ENCODE results near the gene EPO.
A peak's percentile ranks its signal among the peaks of the same experiment; 100 is the strongest.

EPO gene

DNA sequence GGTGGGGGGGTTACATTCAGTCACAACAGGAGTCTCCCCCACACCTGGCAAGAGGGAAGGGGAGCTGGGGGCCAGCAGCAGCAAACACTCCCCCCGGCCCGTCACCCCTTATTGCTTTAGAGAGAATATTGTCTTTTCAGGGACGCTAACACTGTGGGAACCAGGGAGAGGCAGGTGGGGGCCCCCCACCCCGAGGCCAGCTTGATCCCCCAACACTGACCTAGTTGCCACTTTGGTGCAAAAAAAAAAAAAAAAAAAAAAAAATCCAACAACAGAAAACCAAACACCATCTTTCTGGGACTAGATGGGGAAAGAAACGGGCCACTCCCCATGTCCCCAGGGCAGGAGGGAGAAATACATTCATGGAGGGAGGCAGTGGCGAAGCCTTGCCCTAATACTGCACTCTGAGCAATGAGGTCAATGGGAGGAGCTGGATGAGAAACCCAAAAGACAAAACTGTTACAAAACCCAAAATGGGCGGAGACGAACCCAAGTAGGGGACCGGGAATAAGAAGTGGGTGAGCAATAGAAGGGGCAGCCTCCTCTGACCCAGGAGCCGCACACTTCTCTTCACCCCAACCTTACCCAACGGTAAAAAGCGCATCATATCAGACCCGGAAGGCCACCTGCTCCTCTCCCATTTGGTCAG is 40.2 kb upstream of the EPO start:
- TF ChIP-seq, protein P1, sequence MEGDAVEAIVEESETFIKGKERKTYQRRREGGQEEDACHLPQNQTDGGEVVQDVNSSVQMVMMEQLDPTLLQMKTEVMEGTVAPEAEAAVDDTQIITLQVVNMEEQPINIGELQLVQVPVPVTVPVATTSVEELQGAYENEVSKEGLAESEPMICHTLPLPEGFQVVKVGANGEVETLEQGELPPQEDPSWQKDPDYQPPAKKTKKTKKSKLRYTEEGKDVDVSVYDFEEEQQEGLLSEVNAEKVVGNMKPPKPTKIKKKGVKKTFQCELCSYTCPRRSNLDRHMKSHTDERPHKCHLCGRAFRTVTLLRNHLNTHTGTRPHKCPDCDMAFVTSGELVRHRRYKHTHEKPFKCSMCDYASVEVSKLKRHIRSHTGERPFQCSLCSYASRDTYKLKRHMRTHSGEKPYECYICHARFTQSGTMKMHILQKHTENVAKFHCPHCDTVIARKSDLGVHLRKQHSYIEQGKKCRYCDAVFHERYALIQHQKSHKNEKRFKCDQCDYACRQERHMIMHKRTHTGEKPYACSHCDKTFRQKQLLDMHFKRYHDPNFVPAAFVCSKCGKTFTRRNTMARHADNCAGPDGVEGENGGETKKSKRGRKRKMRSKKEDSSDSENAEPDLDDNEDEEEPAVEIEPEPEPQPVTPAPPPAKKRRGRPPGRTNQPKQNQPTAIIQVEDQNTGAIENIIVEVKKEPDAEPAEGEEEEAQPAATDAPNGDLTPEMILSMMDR (IDR thresholded peaks at IDR 0.05; ENCODE audit: low read depth, low read length), result no peak
- H3K4me3 ChIP-seq (ENCODE audit: low read depth, low read length), result no peak overlapping the region
- in situ Hi-C loops (cut with HindIII; ENCODE audit: low sequenced_read_pairs), result no loop called here
- no peak for DNase-seq (ENCODE audit: low read depth, low spot score)

- H3K4me3 ChIP-seq (ENCODE audit: low read depth, low read length), result no peak overlapping the region
- no peak for DNase-seq (ENCODE audit: low read depth, low spot score)
- in situ Hi-C loops (cut with HindIII; ENCODE audit: low sequenced_read_pairs), result no loop called here
- TF ChIP-seq, protein P1 (IDR thresholded peaks at IDR 0.05; ENCODE audit: low read depth, low read length), result no peak
Measured at GRCh38 chr7:100680576-100681271, 39.5 kb upstream of the EPO start.

- no peak overlapping the region for H3K4me3 ChIP-seq (ENCODE audit: low read depth, low read length)
- in situ Hi-C loops (cut with HindIII; ENCODE audit: low sequenced_read_pairs), result no loop called here
- DNase-seq (ENCODE audit: low read depth, low spot score), result no peak
- TF ChIP-seq, protein P1 (IDR thresholded peaks at IDR 0.05; ENCODE audit: low read depth, low read length), result no peak
Measured at GRCh38 chr7:100681491-100682227, 38.6 kb upstream of the EPO start.

DNA sequence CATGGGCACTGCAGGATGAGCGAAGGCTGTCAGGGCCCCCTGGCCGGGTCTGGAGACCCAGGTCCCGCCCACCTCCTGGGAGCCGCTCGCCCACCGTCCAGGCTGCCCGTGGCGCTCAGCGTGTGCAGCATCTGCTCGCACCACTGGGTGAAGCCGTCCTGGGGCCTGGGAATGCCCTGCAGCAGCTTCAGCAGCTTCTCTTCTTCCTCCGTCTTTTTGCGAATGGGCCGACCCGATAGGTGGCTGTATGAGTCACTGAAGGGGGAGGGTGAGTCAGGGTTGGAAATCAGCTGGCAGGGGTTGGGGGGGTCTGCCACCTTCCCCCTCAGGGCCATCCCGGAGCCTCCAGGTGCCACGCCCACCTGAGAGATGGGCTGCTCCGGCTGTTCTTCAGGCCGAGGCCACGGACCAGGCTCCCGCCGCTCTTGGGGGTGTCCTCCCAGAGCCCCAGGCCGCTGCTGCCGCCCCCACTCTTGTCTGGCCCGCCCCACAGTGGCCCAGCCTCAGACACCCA is 38.0 kb upstream of the EPO start:
- TF ChIP-seq, protein P1 (IDR thresholded peaks at IDR 0.05; ENCODE audit: low read depth, low read length), result no peak
- no peak overlapping the region for H3K4me3 ChIP-seq (ENCODE audit: low read depth, low read length)
- in situ Hi-C loops (cut with HindIII; ENCODE audit: low sequenced_read_pairs), result no loop called here
- peak; percentile 53 for DNase-seq (ENCODE audit: low read depth, low spot score)

- in situ Hi-C loops (cut with HindIII; ENCODE audit: low sequenced_read_pairs), result no loop called here
- TF ChIP-seq, protein P1 (IDR thresholded peaks at IDR 0.05; ENCODE audit: low read depth, low read length), result peak; percentile 19
- H3K4me3 ChIP-seq (ENCODE audit: low read depth, low read length), result no peak overlapping the region
- no peak for DNase-seq (ENCODE audit: low read depth, low spot score)
Measured at GRCh38 chr7:100682991-100683658, 37.1 kb upstream of the EPO start.

All from astrocyte of the spinal cord (primary cell).